Endothelial cell (in vitro differentiated cells): ENCODE results near the gene ABHD12. TPM values are rescaled to one million over a fixed set of nuclear protein-coding genes. Genes with fewer than 3 reads are reported as not detected.

ENCODE experiments used
- DNase-seq: peaks from one replicate; pipeline ENCODE4 v3.0.0; 2021; ENCODE audit warnings: low spot score
- H3K27ac Mint-ChIP-seq: one replicate; pipeline ENCODE4 v1.8.0; 2021; ENCODE audit warnings: mixed read lengths, inconsistent platforms; ENCODE audit not compliant: unreplicated experiment
- H3K27me3 Mint-ChIP-seq: one replicate; pipeline ENCODE4 v1.8.0; 2021; ENCODE audit warnings: mild to moderate bottlenecking, moderate library complexity, mixed read lengths, inconsistent platforms; ENCODE audit not compliant: unreplicated experiment
- H3K36me3 Mint-ChIP-seq: one replicate; pipeline ENCODE4 v1.8.0; 2021; ENCODE audit warnings: mild to moderate bottlenecking, low read depth, mixed read lengths, inconsistent platforms; ENCODE audit not compliant: unreplicated experiment
- H3K4me1 Mint-ChIP-seq: one replicate; pipeline ENCODE4 v1.8.0; 2021; ENCODE audit warnings: mild to moderate bottlenecking, mixed read lengths, inconsistent platforms; ENCODE audit not compliant: unreplicated experiment
- H3K4me3 Mint-ChIP-seq: one replicate; pipeline ENCODE4 v1.8.0; 2021; ENCODE audit warnings: mild to moderate bottlenecking, mixed read lengths, inconsistent platforms; ENCODE audit not compliant: unreplicated experiment
- H3K9me3 Mint-ChIP-seq: one replicate; pipeline ENCODE4 v1.8.0; 2021; ENCODE audit warnings: mixed read lengths, inconsistent platforms; ENCODE audit not compliant: unreplicated experiment
- total RNA-seq: library from RNA; stranded (reverse); fragmentation: NEBNext Ultra II Directional; extraction: Animal tissue kit (Norgen Biotek cat#: 25700); gene quantifications from one replicate; pipeline ENCODE4 v1.2.1, GENCODE V29; 2021; ENCODE audit not compliant: unreplicated experiment
- TF ChIP-seq, protein P1 (sequence below): fragments of 200-600 bp; sonication (generic); IDR thresholded peaks from one replicate; pipeline ENCODE4 v1.5.0; 2021; ENCODE audit warnings: antibody characterized with exemption; ENCODE audit not compliant: unreplicated experiment

The ABHD12 gene
- total RNA-seq, 1 donor from 2014 or later, result 28.0 TPM

DNA sequence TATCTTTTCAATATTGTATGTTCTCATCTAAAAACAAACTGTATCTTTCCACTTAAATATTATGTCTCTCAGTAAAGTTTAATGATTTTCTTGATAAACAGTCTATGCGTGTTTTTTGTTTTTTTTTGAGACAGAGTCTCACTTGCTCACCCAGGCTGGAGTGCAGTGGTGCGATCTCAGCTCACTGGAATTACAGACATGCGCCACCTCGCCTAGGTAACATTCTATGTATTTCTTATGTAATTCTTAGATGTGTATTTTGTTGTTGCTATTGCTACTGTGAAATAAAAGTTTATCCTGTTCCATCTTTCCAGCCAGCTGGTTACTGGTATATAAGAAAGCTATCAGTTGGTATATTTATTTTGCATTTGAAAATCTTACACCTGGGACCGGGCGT, 29.4 kb downstream of the ABHD12 start:
- Mint-ChIP-seq H3K4me1 (peaks cover 10% of the 10 kb centered on the region), H3K36me3 (no peaks in the 10 kb centered on the region), H3K27ac (peak overlapping the region; percentile 74), H3K9me3 (no peaks in the 10 kb centered on the region), H3K27me3 (no peaks in the 10 kb centered on the region), H3K4me3 (no peak overlapping the region)
- TF ChIP-seq, protein P1, sequence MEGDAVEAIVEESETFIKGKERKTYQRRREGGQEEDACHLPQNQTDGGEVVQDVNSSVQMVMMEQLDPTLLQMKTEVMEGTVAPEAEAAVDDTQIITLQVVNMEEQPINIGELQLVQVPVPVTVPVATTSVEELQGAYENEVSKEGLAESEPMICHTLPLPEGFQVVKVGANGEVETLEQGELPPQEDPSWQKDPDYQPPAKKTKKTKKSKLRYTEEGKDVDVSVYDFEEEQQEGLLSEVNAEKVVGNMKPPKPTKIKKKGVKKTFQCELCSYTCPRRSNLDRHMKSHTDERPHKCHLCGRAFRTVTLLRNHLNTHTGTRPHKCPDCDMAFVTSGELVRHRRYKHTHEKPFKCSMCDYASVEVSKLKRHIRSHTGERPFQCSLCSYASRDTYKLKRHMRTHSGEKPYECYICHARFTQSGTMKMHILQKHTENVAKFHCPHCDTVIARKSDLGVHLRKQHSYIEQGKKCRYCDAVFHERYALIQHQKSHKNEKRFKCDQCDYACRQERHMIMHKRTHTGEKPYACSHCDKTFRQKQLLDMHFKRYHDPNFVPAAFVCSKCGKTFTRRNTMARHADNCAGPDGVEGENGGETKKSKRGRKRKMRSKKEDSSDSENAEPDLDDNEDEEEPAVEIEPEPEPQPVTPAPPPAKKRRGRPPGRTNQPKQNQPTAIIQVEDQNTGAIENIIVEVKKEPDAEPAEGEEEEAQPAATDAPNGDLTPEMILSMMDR, result no peak
- DNase-seq, result no peak

DNA sequence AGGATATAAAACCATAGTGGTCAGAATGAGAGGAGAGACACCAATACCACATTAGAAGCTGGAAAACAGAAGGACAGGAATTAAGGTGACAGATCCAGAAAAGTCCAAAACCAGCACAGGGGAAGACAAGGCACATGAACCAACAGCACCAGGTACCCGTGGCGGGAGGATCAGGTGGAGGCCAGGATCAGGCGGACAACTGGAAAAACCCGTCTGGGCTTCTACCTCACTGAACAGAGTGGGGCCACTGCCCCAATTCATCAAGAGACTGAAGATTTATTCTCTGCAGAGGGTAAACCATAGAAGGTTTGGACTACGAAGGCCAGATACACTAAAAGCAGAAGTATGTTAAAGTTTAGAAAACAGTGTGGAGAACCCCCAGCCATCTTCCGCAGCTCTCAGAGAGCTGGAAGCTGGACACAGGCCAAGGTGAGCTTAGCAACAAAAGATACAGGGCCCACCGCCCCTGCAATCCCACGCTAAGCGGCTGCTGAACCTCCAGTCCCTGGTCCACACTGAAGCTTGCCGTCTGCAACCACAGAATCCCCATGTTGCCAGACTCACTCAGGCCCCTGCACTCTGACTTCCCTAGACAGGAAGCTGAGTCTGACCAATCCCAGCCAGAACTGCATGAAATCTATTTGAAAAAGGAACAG, 29.9 kb downstream of the ABHD12 start:
- Mint-ChIP-seq H3K36me3 (no peaks in the 10 kb centered on the region), H3K9me3 (no peaks in the 10 kb centered on the region), H3K4me1 (peaks cover 13% of the 10 kb centered on the region), H3K27ac (peak overlapping the region; percentile 74), H3K4me3 (no peak overlapping the region), H3K27me3 (no peaks in the 10 kb centered on the region)
- TF ChIP-seq, protein P1, result no peak
- no peak for DNase-seq

DNA sequence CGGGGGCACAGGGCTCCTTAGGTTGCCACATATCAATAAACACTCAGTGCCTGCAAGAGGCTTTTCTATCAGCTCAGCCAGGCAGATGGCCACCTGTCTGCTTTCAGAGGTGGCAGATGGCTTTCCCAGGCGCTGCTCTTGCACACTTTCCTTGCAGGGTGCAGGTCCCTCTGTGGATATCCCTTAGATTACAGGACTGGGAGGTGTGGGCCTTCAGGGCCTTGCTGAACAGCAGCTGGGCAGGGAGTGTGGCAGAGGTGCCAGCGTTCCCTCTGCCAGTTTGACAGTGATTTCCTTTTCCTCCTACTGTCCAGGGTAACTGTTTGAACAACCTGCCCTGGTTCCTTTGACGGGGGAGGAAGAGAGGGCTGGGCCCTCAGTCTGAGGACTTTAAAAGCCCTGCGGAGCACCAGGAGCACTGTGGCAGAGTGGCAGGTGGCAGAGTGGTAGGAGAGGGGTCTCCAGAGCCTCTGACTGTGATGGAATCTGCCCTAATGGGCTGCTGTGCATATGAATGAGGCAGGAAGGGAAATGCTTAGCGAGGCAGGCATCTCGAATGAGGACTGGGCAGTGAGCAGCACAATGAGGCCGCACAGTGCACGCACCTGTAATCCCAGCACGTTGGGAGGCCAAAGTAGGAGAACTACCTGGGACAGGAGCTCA, 34.2 kb downstream of the ABHD12 start:
- H3K9me3 Mint-ChIP-seq, result no peaks in the 10 kb centered on the region
- DNase-seq, result no peak
- no peak overlapping the region for H3K27ac Mint-ChIP-seq
- H3K4me1 Mint-ChIP-seq, result peaks cover 29% of the 10 kb centered on the region
- TF ChIP-seq, protein P1, result no peak
- H3K27me3 Mint-ChIP-seq, result peaks cover 1% of the 10 kb centered on the region
- H3K4me3 Mint-ChIP-seq, result no peak overlapping the region
- no peaks in the 10 kb centered on the region for H3K36me3 Mint-ChIP-seq

DNA sequence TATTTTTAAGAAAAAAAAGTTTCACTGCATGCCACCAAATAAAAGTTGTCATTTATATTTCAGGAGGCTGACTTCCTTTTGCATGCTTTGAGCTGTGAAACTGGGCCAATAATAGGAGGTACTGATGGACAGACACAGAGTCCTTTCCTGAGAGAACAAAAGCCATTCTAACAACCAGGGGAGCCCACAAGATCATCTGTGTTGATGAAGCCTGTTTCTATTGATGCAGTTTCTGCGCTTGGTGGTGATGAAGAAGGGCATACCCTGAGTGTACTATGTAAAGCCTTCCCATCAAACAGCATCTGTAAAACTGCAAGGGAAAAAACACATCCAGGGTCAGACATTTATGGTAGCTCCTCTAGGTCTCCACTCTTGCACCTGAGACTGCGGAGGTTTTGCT, 34.8 kb downstream of the ABHD12 start:
- TF ChIP-seq, protein P1, result no peak
- Mint-ChIP-seq H3K27me3 (peaks cover 1% of the 10 kb centered on the region), H3K9me3 (no peaks in the 10 kb centered on the region), H3K27ac (no peak overlapping the region), H3K4me1 (peaks cover 29% of the 10 kb centered on the region), H3K36me3 (no peaks in the 10 kb centered on the region), H3K4me3 (no peak overlapping the region)
- no peak for DNase-seq

DNA sequence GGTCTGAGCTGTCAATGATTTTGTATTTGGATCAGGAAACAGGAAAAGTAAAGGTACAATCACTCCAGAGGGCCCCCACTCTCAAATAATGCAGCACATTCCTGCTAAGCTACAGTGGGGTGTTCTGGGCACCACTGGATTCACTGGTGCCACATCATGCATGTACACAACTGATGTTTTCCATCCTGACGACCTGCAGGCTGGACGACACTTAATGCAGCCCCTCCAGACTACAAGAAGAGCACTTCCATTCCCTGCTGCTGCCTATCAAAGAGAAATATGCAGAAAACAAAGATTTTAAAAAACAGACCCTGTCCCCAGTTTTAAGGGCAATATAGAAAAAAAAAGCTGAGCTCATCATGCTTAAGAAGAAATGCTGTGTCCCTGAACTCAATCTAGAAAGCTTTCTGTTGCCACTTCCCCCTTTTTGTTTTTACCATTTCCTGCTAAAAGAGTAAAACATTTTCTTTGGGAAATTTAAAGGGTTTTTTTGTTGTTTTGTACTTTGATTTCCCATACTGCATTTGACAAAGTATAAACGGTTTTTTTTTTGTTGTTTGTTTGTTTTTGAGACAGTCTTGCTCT, 35.5 kb downstream of the ABHD12 start:
- H3K9me3 Mint-ChIP-seq, result no peaks in the 10 kb centered on the region
- no peaks in the 10 kb centered on the region for H3K36me3 Mint-ChIP-seq
- peak overlapping the region; percentile 44 for H3K4me3 Mint-ChIP-seq
- no peak for DNase-seq
- peak overlapping the region; percentile 27 for H3K27ac Mint-ChIP-seq
- H3K4me1 Mint-ChIP-seq, result peaks cover 29% of the 10 kb centered on the region
- TF ChIP-seq, protein P1, result no peak
- peaks cover 1% of the 10 kb centered on the region for H3K27me3 Mint-ChIP-seq
